GM19035 (cell line): ENCODE data around the gene NIT2.
"Not testable (repeated sequence)": the region's sequence is repeated elsewhere in the genome, so short reads cannot be mapped to it uniquely, and the experiment has no call there.

ENCODE experiments used
- ATAC-seq: cut with Tn5 transposase; IDR thresholded peaks from one replicate; pipeline ENCODE4 v1.9.1; 2021; ENCODE audit not compliant: unreplicated experiment

NIT2 gene

GRCh38 chr3:100336229-100336628 is 1.7 kb downstream of the NIT2 start:
- ATAC-seq = not testable (repeated sequence)

GRCh38 chr3:100338911-100339310 is 4.4 kb downstream of the NIT2 start:
- ATAC-seq = no peak

- ATAC-seq = no peak
Observed at GRCh38 chr3:100339786-100340185, 5.2 kb downstream of the NIT2 start.

- no peak for ATAC-seq
Observed at GRCh38 chr3:100340527-100340926, 6.0 kb downstream of the NIT2 start.

GRCh38 chr3:100348727-100349126 is 14.2 kb downstream of the NIT2 start:
- ATAC-seq = no peak

GRCh38 chr3:100351770-100352169 is 17.2 kb downstream of the NIT2 start:
- not testable (repeated sequence) for ATAC-seq

- no peak for ATAC-seq
Observed at GRCh38 chr3:100352296-100353231, 18.0 kb downstream of the NIT2 start.

GRCh38 chr3:100354850-100355249 is 20.3 kb downstream of the NIT2 start:
- ATAC-seq = no peak

- ATAC-seq = no peak
Observed at GRCh38 chr3:100358413-100358812, 23.9 kb downstream of the NIT2 start.

GRCh38 chr3:100359035-100359434 is 24.5 kb downstream of the NIT2 start:
- ATAC-seq = no peak

- ATAC-seq = no peak
Observed at GRCh38 chr3:100360757-100361496, 26.4 kb downstream of the NIT2 start.

- ATAC-seq = no peak
Observed at GRCh38 chr3:100361897-100362296, 27.3 kb downstream of the NIT2 start.

- ATAC-seq = no peak
Observed at GRCh38 chr3:100364421-100364820, 29.9 kb downstream of the NIT2 start.

GRCh38 chr3:100366424-100366823 is 31.9 kb downstream of the NIT2 start:
- ATAC-seq = no peak

- ATAC-seq = no peak
Observed at GRCh38 chr3:100368441-100368840, 33.9 kb downstream of the NIT2 start.

GRCh38 chr3:100370756-100371155 is 36.2 kb downstream of the NIT2 start:
- ATAC-seq = no peak

GRCh38 chr3:100374521-100374920 is 40.0 kb downstream of the NIT2 start:
- no peak for ATAC-seq

GRCh38 chr3:100376301-100376700 is 41.7 kb downstream of the NIT2 start:
- ATAC-seq = no peak

GRCh38 chr3:100384733-100385525 is 50.4 kb downstream of the NIT2 start:
- ATAC-seq = no peak

GRCh38 chr3:100386437-100387074 is 52.0 kb downstream of the NIT2 start:
- no peak for ATAC-seq

GRCh38 chr3:100389025-100389424 is 54.5 kb downstream of the NIT2 start:
- ATAC-seq = no peak
